Activated naive CD4-positive, alpha-beta T cell treated with anti-CD3 and anti-CD28 coated beads for 36 hours (primary cell): ENCODE data around the gene ANKRD29. TPM values are rescaled to one million over a fixed set of nuclear protein-coding genes. Genes with fewer than 3 reads are reported as not detected.

Experiments used
- CTCF ChIA-PET: fragments of 350-600 bp; sonication (Branson Sonifier 250); formaldehyde crosslinking; loops from one replicate; lab custom pipeline; 2021; ENCODE audit warnings: antibody characterized with exemption; lab: Charles Lee
- DNase-seq: peaks from one replicate; pipeline ENCODE4 v3.0.0-alpha.2; 2020
- H3K27ac Mint-ChIP-seq: one replicate; pipeline ENCODE4 v1.8.0; 2021; ENCODE audit warnings: mild to moderate bottlenecking, mixed read lengths
- H3K27me3 Mint-ChIP-seq: one replicate; pipeline ENCODE4 v1.8.0; 2021; ENCODE audit warnings: low read depth, mixed read lengths
- H3K36me3 Mint-ChIP-seq: one replicate; pipeline ENCODE4 v1.8.0; 2021; ENCODE audit warnings: low read depth, mixed read lengths
- H3K4me1 Mint-ChIP-seq: one replicate; pipeline ENCODE4 v1.8.0; 2021; ENCODE audit warnings: low read depth, mixed read lengths
- H3K4me3 Mint-ChIP-seq: one replicate; pipeline ENCODE4 v1.8.0; 2021; ENCODE audit warnings: mild to moderate bottlenecking, moderate library complexity, mixed read lengths
- H3K9me3 Mint-ChIP-seq: one replicate; pipeline ENCODE4 v1.8.0; 2021; ENCODE audit warnings: mixed read lengths
- intact Hi-C: fragments of 100-400 bp; cut with micrococcal nuclease; formaldehyde crosslinking; loops from one replicate; pipeline ENCODE4 v1.15.1; 2023
- total RNA-seq, 2 experiments: library from RNA; stranded (reverse); gene quantifications; one replicate each; pipeline ENCODE4 v1.2.3, GENCODE V29; 2021

The ANKRD29 gene
- total RNA-seq, 2 experiments from 2014 or later, result not detected

- CTCF ChIA-PET, result no interaction called here
- Mint-ChIP-seq H3K9me3 (no peaks in the 10 kb centered on the region), H3K27ac (peak overlapping the region; percentile 83), H3K4me3 (no peak overlapping the region), H3K27me3 (no peaks in the 10 kb centered on the region), H3K36me3 (peaks cover 30% of the 10 kb centered on the region), H3K4me1 (peaks cover 32% of the 10 kb centered on the region)
- intact Hi-C loops, result loop anchor here (1.0 kb wide), 3 partner anchors 11 to 71 kb away; partner anchors contain the start of genes NPC1 and RMC1
- peak; percentile 64 for DNase-seq
These were observed 88.9 kb downstream of the ANKRD29 start for GRCh38 chr18:23573626-23574431.

GRCh38 chr18:23573020-23573419 is 89.7 kb downstream of the ANKRD29 start:
- no peaks in the 10 kb centered on the region for H3K9me3 Mint-ChIP-seq
- no peak overlapping the region for H3K27ac Mint-ChIP-seq
- intact Hi-C loops, result no loop called here
- DNase-seq, result no peak
- H3K4me1 Mint-ChIP-seq, result peaks cover 26% of the 10 kb centered on the region
- H3K36me3 Mint-ChIP-seq, result peaks cover 37% of the 10 kb centered on the region
- CTCF ChIA-PET, result no interaction called here
- H3K4me3 Mint-ChIP-seq, result no peak overlapping the region
- no peaks in the 10 kb centered on the region for H3K27me3 Mint-ChIP-seq

GRCh38 chr18:23572570-23572969 is 90.1 kb downstream of the ANKRD29 start:
- intact Hi-C loops, result no loop called here
- Mint-ChIP-seq H3K4me1 (peaks cover 26% of the 10 kb centered on the region), H3K36me3 (peaks cover 38% of the 10 kb centered on the region), H3K9me3 (no peaks in the 10 kb centered on the region), H3K27ac (no peak overlapping the region), H3K4me3 (no peak overlapping the region), H3K27me3 (no peaks in the 10 kb centered on the region)
- CTCF ChIA-PET, result interaction anchor here (0.5 to 0.8 kb wide), 2 partner anchors 22 to 140 kb away, joined by 3 read pairs; no protein-coding TSS in a partner anchor
- no peak for DNase-seq

GRCh38 chr18:23572012-23572411 is 90.7 kb downstream of the ANKRD29 start:
- DNase-seq, result no peak
- no peaks in the 10 kb centered on the region for H3K27me3 Mint-ChIP-seq
- peak overlapping the region; percentile 36 for H3K27ac Mint-ChIP-seq
- CTCF ChIA-PET, result interaction anchor here (0.5 to 0.8 kb wide), 3 partner anchors 21 to 545 kb away, joined by 3 read pairs; no protein-coding TSS in a partner anchor
- peaks cover 42% of the 10 kb centered on the region for H3K36me3 Mint-ChIP-seq
- peaks cover 26% of the 10 kb centered on the region for H3K4me1 Mint-ChIP-seq
- no peak overlapping the region for H3K4me3 Mint-ChIP-seq
- intact Hi-C loops, result no loop called here
- H3K9me3 Mint-ChIP-seq, result no peaks in the 10 kb centered on the region

GRCh38 chr18:23570912-23571504 is 91.7 kb downstream of the ANKRD29 start:
- intact Hi-C loops, result no loop called here
- H3K4me1 Mint-ChIP-seq, result peaks cover 26% of the 10 kb centered on the region

GRCh38 chr18:23569299-23570063 is 93.2 kb downstream of the ANKRD29 start:
- H3K9me3 Mint-ChIP-seq, result no peaks in the 10 kb centered on the region
- peaks cover 47% of the 10 kb centered on the region for H3K36me3 Mint-ChIP-seq
- H3K27me3 Mint-ChIP-seq, result no peaks in the 10 kb centered on the region
- CTCF ChIA-PET, result interaction anchor here (1.0 kb wide), 1 partner anchor 13 kb away, joined by 3 read pairs; no protein-coding TSS in a partner anchor
- intact Hi-C loops, result no loop called here
- no peak for DNase-seq
- H3K4me1 Mint-ChIP-seq, result peaks cover 18% of the 10 kb centered on the region
- H3K4me3 Mint-ChIP-seq, result no peak overlapping the region
- H3K27ac Mint-ChIP-seq, result no peak overlapping the region

More at GRCh38 chr18:23570912-23571504, 91.7 kb downstream of the ANKRD29 start:
- H3K4me3 Mint-ChIP-seq, result no peak overlapping the region
- CTCF ChIA-PET, result interaction anchor here (1.0 kb wide), 1 partner anchor 54 kb away, joined by 3 read pairs; no protein-coding TSS in a partner anchor
- DNase-seq, result no peak
- no peak overlapping the region for H3K27ac Mint-ChIP-seq
- H3K36me3 Mint-ChIP-seq, result peaks cover 43% of the 10 kb centered on the region
- H3K27me3 Mint-ChIP-seq, result no peaks in the 10 kb centered on the region
- no peaks in the 10 kb centered on the region for H3K9me3 Mint-ChIP-seq

GRCh38 chr18:23568281-23569138 is 94.2 kb downstream of the ANKRD29 start:
- Mint-ChIP-seq H3K27ac (no peak overlapping the region), H3K4me3 (no peak overlapping the region), H3K4me1 (peaks cover 12% of the 10 kb centered on the region), H3K9me3 (no peaks in the 10 kb centered on the region), H3K27me3 (no peaks in the 10 kb centered on the region), H3K36me3 (peaks cover 50% of the 10 kb centered on the region)
- intact Hi-C loops, result no loop called here
- DNase-seq, result no peak
- CTCF ChIA-PET, result interaction anchor here (1.0 kb wide), 1 partner anchor 14 kb away, joined by 3 read pairs; no protein-coding TSS in a partner anchor

GRCh38 chr18:23567671-23568070 is 95.0 kb downstream of the ANKRD29 start:
- H3K36me3 Mint-ChIP-seq, result peaks cover 52% of the 10 kb centered on the region

GRCh38 chr18:23565916-23566547 is 96.7 kb downstream of the ANKRD29 start:
- H3K4me1 Mint-ChIP-seq, result peaks cover 7% of the 10 kb centered on the region
- no peak overlapping the region for H3K4me3 Mint-ChIP-seq
- H3K27ac Mint-ChIP-seq, result no peak overlapping the region
- CTCF ChIA-PET, result no interaction called here
- DNase-seq, result no peak
- intact Hi-C loops, result no loop called here
- H3K36me3 Mint-ChIP-seq, result peaks cover 53% of the 10 kb centered on the region
- no peaks in the 10 kb centered on the region for H3K27me3 Mint-ChIP-seq
- H3K9me3 Mint-ChIP-seq, result no peaks in the 10 kb centered on the region

More at GRCh38 chr18:23567671-23568070, 95.0 kb downstream of the ANKRD29 start:
- Mint-ChIP-seq H3K27ac (no peak overlapping the region), H3K27me3 (no peaks in the 10 kb centered on the region), H3K4me3 (no peak overlapping the region), H3K9me3 (no peaks in the 10 kb centered on the region), H3K4me1 (peaks cover 11% of the 10 kb centered on the region)
- DNase-seq, result no peak
- intact Hi-C loops, result no loop called here
- CTCF ChIA-PET, result no interaction called here

GRCh38 chr18:23563377-23564043 is 99.2 kb downstream of the ANKRD29 start:
- Mint-ChIP-seq H3K27ac (no peak overlapping the region), H3K36me3 (peaks cover 43% of the 10 kb centered on the region)
- intact Hi-C loops, result loop anchor here (1.0 kb wide), 2 partner anchors 11 to 23 kb away; partner anchors contain the start of gene NPC1

More at GRCh38 chr18:23563377-23564043, 99.2 kb downstream of the ANKRD29 start:
- Mint-ChIP-seq H3K27me3 (no peaks in the 10 kb centered on the region), H3K4me1 (peaks cover 7% of the 10 kb centered on the region), H3K4me3 (no peak overlapping the region), H3K9me3 (no peaks in the 10 kb centered on the region)
- CTCF ChIA-PET, result interaction anchor here (0.7 to 2.3 kb wide), 3 partner anchors 24 to 603 kb away, joined by 4 to 7 read pairs (median 6); no protein-coding TSS in a partner anchor
- DNase-seq, result no peak
